Measurements from ENCODE around the gene NR6A1.

The NR6A1 gene

DNA sequence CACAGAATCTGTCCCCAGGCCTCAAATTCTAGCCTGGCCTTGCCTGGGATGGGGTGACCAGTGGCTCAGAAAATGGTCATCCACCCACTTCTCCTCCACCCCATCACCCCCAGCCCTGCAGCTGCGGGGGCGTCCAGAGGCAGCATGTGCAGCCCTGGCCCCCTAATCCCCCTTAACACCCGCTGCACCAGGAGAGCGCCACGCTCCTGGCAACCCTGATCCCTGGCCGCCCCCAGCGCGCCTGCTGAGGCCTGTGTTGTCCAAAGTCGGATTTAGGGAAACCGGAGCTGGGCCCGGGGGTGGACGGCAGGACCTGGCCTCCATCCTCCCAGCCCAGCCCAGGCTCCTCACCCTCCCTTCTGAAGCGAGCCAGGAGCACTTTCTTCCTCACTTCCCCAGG, 285.9 kb downstream of the NR6A1 start:
- Histone ChIP-seq H3K4me1 (ENCODE audit: control insufficient read depth, low read depth, low read length) (peaks cover 2% of the 10 kb centered on the region), H3K4me2 (ENCODE audit: low read length) (no peak overlapping the region), H4K5ac (ENCODE audit: low read length) (no peak overlapping the region), H2BK5ac (ENCODE audit: low read length) (no peak overlapping the region), H2AK5ac (ENCODE audit: low read length) (no peak overlapping the region), H3K4ac (ENCODE audit: low read depth, low read length) (no peak overlapping the region), H3K23ac (ENCODE audit: low read length) (no peak overlapping the region), H2BK15ac (replicated peaks; ENCODE audit: low read depth) (no peak overlapping the region), H3K18ac (ENCODE audit: low read length) (no peak overlapping the region), H3K27me3 (ENCODE audit: insufficient read depth, low read length, poor library complexity) (no peaks in the 10 kb centered on the region), H3K79me1 (ENCODE audit: low read length) (no peaks in the 10 kb centered on the region), H4K8ac (ENCODE audit: low read depth, low read length) (no peak overlapping the region), H3K9ac (ENCODE audit: low read length) (no peak overlapping the region), H3K4me3 (ENCODE audit: low read length) (no peak overlapping the region), H3K56ac (ENCODE audit: low read length) (no peak overlapping the region), H3K36me3 (ENCODE audit: control insufficient read depth, insufficient read depth, low read length) (no peaks in the 10 kb centered on the region), H2BK120ac (ENCODE audit: low read depth, low read length) (no peak overlapping the region), H3K27ac (ENCODE audit: low read depth, low read length) (no peak overlapping the region), H3K79me2 (ENCODE audit: control insufficient read depth, insufficient read depth, low read length) (no peaks in the 10 kb centered on the region)
- WGBS (ENCODE audit: extremely low coverage, insufficient coverage, low lambda C conversion rate) = no CpG with 5 or more reads among the region's 13 CpGs
- no peak for DNase-seq

DNA sequence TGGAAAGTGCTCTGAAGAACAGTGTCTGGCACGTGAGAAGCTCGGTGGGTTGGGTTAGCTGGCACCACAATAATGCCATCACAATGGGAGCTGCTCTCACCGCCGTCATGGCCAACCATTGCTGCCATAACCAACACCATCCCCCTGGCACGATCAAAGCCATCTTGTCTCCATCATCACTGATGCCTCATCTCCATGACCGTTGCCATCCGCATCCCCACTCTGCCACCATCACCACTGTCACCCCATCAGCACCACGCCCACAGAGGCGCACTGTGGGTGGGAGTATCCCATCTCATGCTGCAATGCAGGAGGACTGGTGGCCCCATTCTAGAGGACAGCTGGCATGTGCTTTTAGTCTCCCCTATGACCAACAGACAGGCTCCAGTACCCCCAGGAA, 287.6 kb downstream of the NR6A1 start:
- no peak overlapping the region for H3K4ac ChIP-seq (ENCODE audit: low read depth, low read length)
- H3K4me2 ChIP-seq (ENCODE audit: low read length) = no peak overlapping the region
- H3K27me3 ChIP-seq (ENCODE audit: insufficient read depth, low read length, poor library complexity) = no peaks in the 10 kb centered on the region
- H3K23ac ChIP-seq (ENCODE audit: low read length) = no peak overlapping the region
- no peak overlapping the region for H4K5ac ChIP-seq (ENCODE audit: low read length)
- no peak overlapping the region for H4K8ac ChIP-seq (ENCODE audit: low read depth, low read length)
- H3K18ac ChIP-seq (ENCODE audit: low read length) = no peak overlapping the region
- H3K36me3 ChIP-seq (ENCODE audit: control insufficient read depth, insufficient read depth, low read length) = no peaks in the 10 kb centered on the region
- H2AK5ac ChIP-seq (ENCODE audit: low read length) = no peak overlapping the region
- H2BK120ac ChIP-seq (ENCODE audit: low read depth, low read length) = no peak overlapping the region
- H3K4me3 ChIP-seq (ENCODE audit: low read length) = no peak overlapping the region
- H3K56ac ChIP-seq (ENCODE audit: low read length) = no peak overlapping the region
- no CpG with 5 or more reads among the region's 9 CpGs for WGBS (ENCODE audit: extremely low coverage, insufficient coverage, low lambda C conversion rate)
- no peak for DNase-seq
- H2BK15ac ChIP-seq (replicated peaks; ENCODE audit: low read depth) = no peak overlapping the region
- H2BK5ac ChIP-seq (ENCODE audit: low read length) = no peak overlapping the region
- peaks cover 2% of the 10 kb centered on the region for H3K4me1 ChIP-seq (ENCODE audit: control insufficient read depth, low read depth, low read length)
- H3K79me1 ChIP-seq (ENCODE audit: low read length) = no peaks in the 10 kb centered on the region
- H3K27ac ChIP-seq (ENCODE audit: low read depth, low read length) = no peak overlapping the region
- no peaks in the 10 kb centered on the region for H3K79me2 ChIP-seq (ENCODE audit: control insufficient read depth, insufficient read depth, low read length)
- no peak overlapping the region for H3K9ac ChIP-seq (ENCODE audit: low read length)

DNA sequence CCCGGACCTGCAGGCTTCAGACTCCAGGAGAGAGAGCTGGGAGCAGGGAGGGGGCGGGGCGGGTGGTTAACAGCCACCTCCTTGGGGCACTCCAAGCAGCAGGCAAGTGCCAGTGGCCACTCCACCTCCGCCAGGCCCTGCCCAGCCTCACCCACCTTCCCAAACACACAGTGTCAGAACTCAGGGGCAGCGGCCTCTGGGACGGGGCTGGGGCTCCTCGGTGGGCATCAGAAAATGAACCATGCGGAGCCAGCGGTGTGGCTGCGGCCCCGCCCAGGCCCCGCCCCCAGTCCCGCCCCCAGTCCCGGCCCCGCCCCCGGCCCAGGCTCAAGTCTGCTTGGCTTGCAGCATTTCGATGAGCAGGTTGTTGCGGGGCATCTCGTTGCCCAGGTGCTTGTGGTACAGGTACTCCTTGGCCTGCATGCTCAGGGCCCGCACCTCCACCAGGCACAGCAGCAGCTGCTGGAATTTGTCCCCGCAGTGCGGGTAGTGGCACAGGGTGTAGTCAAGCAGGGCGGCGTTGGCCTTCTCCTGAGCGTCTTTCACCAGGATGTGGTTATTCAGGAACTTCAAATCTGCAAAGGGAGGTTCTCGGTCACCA, 288.6 kb downstream of the NR6A1 start:
- Histone ChIP-seq H3K18ac (ENCODE audit: low read length) (no peak overlapping the region), H3K27me3 (ENCODE audit: insufficient read depth, low read length, poor library complexity) (no peaks in the 10 kb centered on the region), H3K79me1 (ENCODE audit: low read length) (no peaks in the 10 kb centered on the region), H3K36me3 (ENCODE audit: control insufficient read depth, insufficient read depth, low read length) (no peaks in the 10 kb centered on the region), H2BK120ac (ENCODE audit: low read depth, low read length) (no peak overlapping the region), H4K8ac (ENCODE audit: low read depth, low read length) (no peak overlapping the region), H2BK15ac (replicated peaks; ENCODE audit: low read depth) (no peak overlapping the region), H2BK5ac (ENCODE audit: low read length) (no peak overlapping the region), H3K27ac (ENCODE audit: low read depth, low read length) (no peak overlapping the region), H3K4ac (ENCODE audit: low read depth, low read length) (no peak overlapping the region), H3K56ac (ENCODE audit: low read length) (no peak overlapping the region), H3K79me2 (ENCODE audit: control insufficient read depth, insufficient read depth, low read length) (no peaks in the 10 kb centered on the region), H3K4me3 (ENCODE audit: low read length) (no peak overlapping the region), H3K4me2 (ENCODE audit: low read length) (peak overlapping the region; percentile 54), H3K23ac (ENCODE audit: low read length) (no peak overlapping the region), H3K4me1 (ENCODE audit: control insufficient read depth, low read depth, low read length) (peaks cover 2% of the 10 kb centered on the region), H2AK5ac (ENCODE audit: low read length) (no peak overlapping the region), H3K9ac (ENCODE audit: low read length) (no peak overlapping the region), H4K5ac (ENCODE audit: low read length) (no peak overlapping the region)
- no CpG with 5 or more reads among the region's 26 CpGs for WGBS (ENCODE audit: extremely low coverage, insufficient coverage, low lambda C conversion rate)
- peak; percentile 40 for DNase-seq

DNA sequence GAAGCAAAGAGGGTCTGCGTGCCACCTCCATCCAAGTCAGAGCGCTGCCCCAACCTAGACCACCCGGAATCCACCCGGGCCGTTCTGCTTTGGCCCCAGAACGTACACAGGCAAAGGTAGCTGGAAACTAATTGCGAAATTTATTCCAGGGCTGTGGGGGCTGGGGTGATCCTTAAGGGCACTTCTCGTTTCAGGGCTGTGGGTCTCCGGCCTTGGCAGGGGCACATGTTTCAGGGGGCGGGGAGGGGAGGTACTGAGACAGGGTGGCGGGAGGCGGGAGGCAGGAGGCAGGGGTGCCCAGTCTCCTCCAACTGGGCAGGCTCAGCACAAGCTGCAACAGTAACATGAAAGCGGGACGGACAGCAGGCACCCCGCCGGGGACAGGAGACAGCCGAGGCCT, 290.0 kb downstream of the NR6A1 start:
- H3K18ac ChIP-seq (ENCODE audit: low read length) = no peak overlapping the region
- H2BK5ac ChIP-seq (ENCODE audit: low read length) = no peak overlapping the region
- no peak overlapping the region for H2BK15ac ChIP-seq (replicated peaks; ENCODE audit: low read depth)
- H3K27ac ChIP-seq (ENCODE audit: low read depth, low read length) = no peak overlapping the region
- H4K5ac ChIP-seq (ENCODE audit: low read length) = no peak overlapping the region
- H3K4me1 ChIP-seq (ENCODE audit: control insufficient read depth, low read depth, low read length) = peaks cover 4% of the 10 kb centered on the region
- no peak overlapping the region for H2BK120ac ChIP-seq (ENCODE audit: low read depth, low read length)
- DNase-seq = no peak
- H3K79me1 ChIP-seq (ENCODE audit: low read length) = no peaks in the 10 kb centered on the region
- no peaks in the 10 kb centered on the region for H3K27me3 ChIP-seq (ENCODE audit: insufficient read depth, low read length, poor library complexity)
- no peak overlapping the region for H4K8ac ChIP-seq (ENCODE audit: low read depth, low read length)
- no peaks in the 10 kb centered on the region for H3K36me3 ChIP-seq (ENCODE audit: control insufficient read depth, insufficient read depth, low read length)
- no peaks in the 10 kb centered on the region for H3K79me2 ChIP-seq (ENCODE audit: control insufficient read depth, insufficient read depth, low read length)
- H3K4me2 ChIP-seq (ENCODE audit: low read length) = no peak overlapping the region
- H3K4me3 ChIP-seq (ENCODE audit: low read length) = no peak overlapping the region
- H3K23ac ChIP-seq (ENCODE audit: low read length) = no peak overlapping the region
- H3K4ac ChIP-seq (ENCODE audit: low read depth, low read length) = no peak overlapping the region
- H2AK5ac ChIP-seq (ENCODE audit: low read length) = no peak overlapping the region
- no CpG with 5 or more reads among the region's 17 CpGs for WGBS (ENCODE audit: extremely low coverage, insufficient coverage, low lambda C conversion rate)
- H3K56ac ChIP-seq (ENCODE audit: low read length) = no peak overlapping the region
- H3K9ac ChIP-seq (ENCODE audit: low read length) = no peak overlapping the region

GRCh38 chr9:124480621-124480981, 290.5 kb downstream of the NR6A1 start:
- no CpG with 5 or more reads among the region's 7 CpGs for WGBS (ENCODE audit: extremely low coverage, insufficient coverage, low lambda C conversion rate)
- no peak overlapping the region for H4K8ac ChIP-seq (ENCODE audit: low read depth, low read length)
- no peak overlapping the region for H3K23ac ChIP-seq (ENCODE audit: low read length)
- H2AK5ac ChIP-seq (ENCODE audit: low read length) = no peak overlapping the region
- no peak overlapping the region for H3K4ac ChIP-seq (ENCODE audit: low read depth, low read length)
- H3K27me3 ChIP-seq (ENCODE audit: insufficient read depth, low read length, poor library complexity) = no peaks in the 10 kb centered on the region
- H3K4me3 ChIP-seq (ENCODE audit: low read length) = no peak overlapping the region
- no peaks in the 10 kb centered on the region for H3K36me3 ChIP-seq (ENCODE audit: control insufficient read depth, insufficient read depth, low read length)
- DNase-seq = peak; percentile 85
- no peak overlapping the region for H2BK5ac ChIP-seq (ENCODE audit: low read length)
- no peak overlapping the region for H3K18ac ChIP-seq (ENCODE audit: low read length)
- peaks cover 4% of the 10 kb centered on the region for H3K4me1 ChIP-seq (ENCODE audit: control insufficient read depth, low read depth, low read length)
- H2BK120ac ChIP-seq (ENCODE audit: low read depth, low read length) = no peak overlapping the region
- no peak overlapping the region for H2BK15ac ChIP-seq (replicated peaks; ENCODE audit: low read depth)
- no peak overlapping the region for H3K4me2 ChIP-seq (ENCODE audit: low read length)
- H3K79me2 ChIP-seq (ENCODE audit: control insufficient read depth, insufficient read depth, low read length) = no peaks in the 10 kb centered on the region
- no peaks in the 10 kb centered on the region for H3K79me1 ChIP-seq (ENCODE audit: low read length)
- H3K27ac ChIP-seq (ENCODE audit: low read depth, low read length) = no peak overlapping the region
- H4K5ac ChIP-seq (ENCODE audit: low read length) = no peak overlapping the region
- H3K56ac ChIP-seq (ENCODE audit: low read length) = peak overlapping the region; percentile 28
- no peak overlapping the region for H3K9ac ChIP-seq (ENCODE audit: low read length)

GRCh38 chr9:124479947-124480620, 291.0 kb downstream of the NR6A1 start:
- Histone ChIP-seq H4K8ac (ENCODE audit: low read depth, low read length) (no peak overlapping the region), H3K79me2 (ENCODE audit: control insufficient read depth, insufficient read depth, low read length) (no peaks in the 10 kb centered on the region), H3K79me1 (ENCODE audit: low read length) (no peaks in the 10 kb centered on the region), H3K4ac (ENCODE audit: low read depth, low read length) (no peak overlapping the region), H2AK5ac (ENCODE audit: low read length) (no peak overlapping the region), H4K5ac (ENCODE audit: low read length) (no peak overlapping the region), H2BK15ac (replicated peaks; ENCODE audit: low read depth) (no peak overlapping the region), H2BK5ac (ENCODE audit: low read length) (no peak overlapping the region), H3K23ac (ENCODE audit: low read length) (no peak overlapping the region), H3K4me2 (ENCODE audit: low read length) (no peak overlapping the region), H3K9ac (ENCODE audit: low read length) (no peak overlapping the region), H3K27me3 (ENCODE audit: insufficient read depth, low read length, poor library complexity) (no peaks in the 10 kb centered on the region), H2BK120ac (ENCODE audit: low read depth, low read length) (no peak overlapping the region), H3K18ac (ENCODE audit: low read length) (no peak overlapping the region), H3K56ac (ENCODE audit: low read length) (no peak overlapping the region), H3K36me3 (ENCODE audit: control insufficient read depth, insufficient read depth, low read length) (no peaks in the 10 kb centered on the region), H3K4me1 (ENCODE audit: control insufficient read depth, low read depth, low read length) (peaks cover 4% of the 10 kb centered on the region), H3K4me3 (ENCODE audit: low read length) (no peak overlapping the region), H3K27ac (ENCODE audit: low read depth, low read length) (no peak overlapping the region)
- DNase-seq = no peak
- WGBS (ENCODE audit: extremely low coverage, insufficient coverage, low lambda C conversion rate) = no CpG with 5 or more reads among the region's 6 CpGs

All from mesendoderm (in vitro differentiated cells).